Stomach (tissue), 9 donors: ENCODE measurements around the gene FAAP20. TPM values are rescaled to one million over a fixed set of nuclear protein-coding genes. Genes with fewer than 3 reads are reported as not detected.

Experiments used
- DNase-seq, 2 donors: peaks; one replicate each; pipeline versions ENCODE4 v3.0.0 to v3.0.0-alpha.2; 2013 to 2019
- H3K27ac ChIP-seq, 5 donors: fragments of 200-600 bp in 4 of 5; sonication (generic) in 4 of 5; one replicate each; pipeline ENCODE4 v1.5.1; 2013 to 2019; ENCODE audit warnings: mild to moderate bottlenecking in 1 of 5, moderate library complexity in 1 of 5
- H3K27me3 ChIP-seq, 3 donors: fragments of 200-600 bp; sonication (generic); one replicate each; pipeline ENCODE4 v1.5.1; 2017 to 2019; ENCODE audit warnings: mixed run types in 1 of 3
- H3K36me3 ChIP-seq, 4 donors: fragments of 200-600 bp; sonication (generic); 1 replicate in 3 of 4; 2 replicates in 1 of 4; pipeline ENCODE4 v1.5.1; 2016 to 2019
- H3K4me1 ChIP-seq, 4 donors: fragments of 200-600 bp; sonication (generic); one replicate each; pipeline ENCODE4 v1.5.1; 2016 to 2019
- H3K4me3 ChIP-seq, 4 donors: fragments of 200-600 bp; sonication (generic) in 3 of 4; one replicate each; pipeline ENCODE4 v1.5.1; 2016 to 2019; ENCODE audit warnings: mild to moderate bottlenecking in 1 of 4
- H3K9me3 ChIP-seq, 4 donors: fragments of 200-600 bp; sonication (generic); one replicate each; pipeline ENCODE4 v1.5.1; 2016 to 2019
- EP300 ChIP-seq: sonication (generic); formaldehyde crosslinking; IDR thresholded peaks from one replicate; pipeline ENCODE4 v1.6.1; 2017; ENCODE audit warnings: antibody characterized with exemption
- POLR2A ChIP-seq, 4 donors: fragments of 450-650 bp; IDR thresholded peaks; one replicate each; pipeline ENCODE4 v1.6.1; 2016; ENCODE audit warnings: antibody characterized with exemption in 4 of 4, control low read depth in 2 of 4, mild to moderate bottlenecking in 1 of 4, moderate library complexity in 1 of 4
- POLR2AphosphoS5 ChIP-seq, 3 donors: sonication (generic); formaldehyde crosslinking; IDR thresholded peaks; one replicate each; pipeline ENCODE4 v1.6.1; 2016; ENCODE audit warnings: antibody characterized with exemption in 3 of 3
- WGBS, 5 donors: extraction: QIAGEN DNeasy Blood & Tissue Kit in 3 of 5; methylation state at CpG; one replicate each; pipeline versions ENCODE4 v1.1.5 to v1.1.7; 2013 to 2018; 5-methylcytosine and 5-hydroxymethylcytosine counted together
- intact Hi-C: fragments of 100-400 bp; cut with DNase I; formaldehyde crosslinking; loops from one replicate; pipeline ENCODE4 v1.15.1; 2023; ENCODE audit warnings: low total_unique reads
- polyA plus RNA-seq, 3 donors: library from polyadenylated mRNA; stranded (reverse); fragments of 200-250 nt; gene quantifications; one replicate each; pipeline ENCODE4 v1.2.3, GENCODE V29; 2013
- total RNA-seq, 5 donors: library from RNA; depleted of rRNA; stranded (reverse); fragments of >200 nt; gene quantifications; one replicate each; pipeline versions ENCODE4 v1.1.0 to v1.2.3, GENCODE V29; 2014 to 2016
- TF ChIP-seq, protein P1 (sequence below), 7 experiments: fragments of 450-650 bp in 4 of 7; fragments of 200-600 bp in 3 of 7; sonication (generic) in 3 of 7; IDR thresholded peaks; one replicate each; pipeline ENCODE4 v1.5.1; 2016 to 2019; ENCODE audit warnings: antibody characterized with exemption in 7 of 7, control low read depth in 2 of 7, mild to moderate bottlenecking in 1 of 7
- donor health status: healthy with polysubstance abuse.
- donor health status: Bipolar disorder and iron deficiency.
- donor health status: healthy.

The FAAP20 gene
- total and polyA plus RNA-seq, 8 donors = 8.2 to 170 (median 67.1) TPM

DNA sequence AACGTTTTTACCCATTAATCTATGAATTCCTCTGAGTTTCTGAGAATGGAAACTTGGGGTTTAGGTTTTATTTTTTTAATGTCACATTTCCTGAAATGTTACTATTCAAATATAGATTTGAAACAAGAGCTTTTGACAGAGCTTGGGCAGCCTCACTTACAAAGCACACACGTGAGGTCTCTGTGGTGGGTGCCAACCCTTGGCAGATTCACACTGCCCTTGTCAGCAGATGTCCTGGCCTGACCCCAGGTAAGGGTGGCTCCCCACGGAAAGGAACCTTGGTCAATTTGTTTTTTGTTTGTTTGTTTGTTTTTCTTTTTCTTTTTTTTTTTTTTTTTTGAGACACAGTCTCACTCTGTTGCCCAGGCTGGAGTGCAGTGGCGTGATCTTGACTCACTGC, 53.5 kb downstream of the FAAP20 start:
- no peak overlapping the region for H3K4me3 ChIP-seq
- 74 to 82% (median 78%) methylated on average over 4 of the region's 4 CpGs for whole genome bisulfite sequencing, 5 donors
- TF ChIP-seq EP300 = no peak
- TF ChIP-seq, protein P1, sequence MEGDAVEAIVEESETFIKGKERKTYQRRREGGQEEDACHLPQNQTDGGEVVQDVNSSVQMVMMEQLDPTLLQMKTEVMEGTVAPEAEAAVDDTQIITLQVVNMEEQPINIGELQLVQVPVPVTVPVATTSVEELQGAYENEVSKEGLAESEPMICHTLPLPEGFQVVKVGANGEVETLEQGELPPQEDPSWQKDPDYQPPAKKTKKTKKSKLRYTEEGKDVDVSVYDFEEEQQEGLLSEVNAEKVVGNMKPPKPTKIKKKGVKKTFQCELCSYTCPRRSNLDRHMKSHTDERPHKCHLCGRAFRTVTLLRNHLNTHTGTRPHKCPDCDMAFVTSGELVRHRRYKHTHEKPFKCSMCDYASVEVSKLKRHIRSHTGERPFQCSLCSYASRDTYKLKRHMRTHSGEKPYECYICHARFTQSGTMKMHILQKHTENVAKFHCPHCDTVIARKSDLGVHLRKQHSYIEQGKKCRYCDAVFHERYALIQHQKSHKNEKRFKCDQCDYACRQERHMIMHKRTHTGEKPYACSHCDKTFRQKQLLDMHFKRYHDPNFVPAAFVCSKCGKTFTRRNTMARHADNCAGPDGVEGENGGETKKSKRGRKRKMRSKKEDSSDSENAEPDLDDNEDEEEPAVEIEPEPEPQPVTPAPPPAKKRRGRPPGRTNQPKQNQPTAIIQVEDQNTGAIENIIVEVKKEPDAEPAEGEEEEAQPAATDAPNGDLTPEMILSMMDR (IDR thresholded peaks at IDR 0.05) = no peak
- no peak for TF ChIP-seq POLR2AphosphoS5 (IDR thresholded peaks at IDR 0.05)
- no peak for TF ChIP-seq POLR2A (IDR thresholded peaks at IDR 0.05)
- no peak for DNase-seq
- H3K27ac ChIP-seq = no peak overlapping the region
- intact Hi-C loops = no loop called here
- H3K4me1 ChIP-seq = peaks cover 0 to 1% (median under 1%) of the 10 kb centered on the region in 4 donors
- H3K27me3 ChIP-seq = no peaks in the 10 kb centered on the region
- no peaks in the 10 kb centered on the region for H3K9me3 ChIP-seq
- peaks cover 0 to 22% (median 9%) of the 10 kb centered on the region in 4 donors for H3K36me3 ChIP-seq

Other genes starting within 250 kb of the FAAP20 start
- gene CFAP74, start 191.0 kb downstream of the FAAP20 start, total RNA-seq = under 1 TPM in 1 of 5 donors, not detected in 4; under 0.01 TPM
- not detected for gene CFAP74, start 191.0 kb downstream of the FAAP20 start, polyA plus RNA-seq
- 1 to 10 TPM in 1 of 5 donors, not detected in 4; 1.5 TPM for gene GABRD, start 175.4 kb downstream of the FAAP20 start, total RNA-seq
- under 1 TPM in 2 of 3 donors, not detected in 1; 0.50 to 0.95 TPM for gene GABRD, start 175.4 kb downstream of the FAAP20 start, polyA plus RNA-seq
- 10 to 100 TPM; 11.1 to 55.8 (median 21.3) TPM for gene PRKCZ, start 144.4 kb downstream of the FAAP20 start, total RNA-seq
- 10 to 100 TPM; 23.7 to 38.8 (median 27.3) TPM for gene PRKCZ, start 144.4 kb downstream of the FAAP20 start, polyA plus RNA-seq
- gene SKI, start 33.5 kb upstream of the FAAP20 start, total RNA-seq = 10 to 100 TPM; 18.7 to 84.0 (median 32.7) TPM
- gene SKI, start 33.5 kb upstream of the FAAP20 start, polyA plus RNA-seq = 10 to 100 TPM in 2 of 3 donors, 1 to 10 TPM in 1; 7.4 to 14.8 (median 13.9) TPM
- gene MORN1, start 196.8 kb upstream of the FAAP20 start, total RNA-seq = 10 to 100 TPM in 3 of 5 donors, 1 to 10 TPM in 2; 3.1 to 18.1 (median 15.8) TPM
- 1 to 10 TPM; 2.6 to 5.7 (median 3.7) TPM for gene MORN1, start 196.8 kb upstream of the FAAP20 start, polyA plus RNA-seq
- 10 to 100 TPM; 58.2 to 73.6 (median 69.6) TPM for gene RER1, start 197.1 kb upstream of the FAAP20 start, total RNA-seq
- 10 to 100 TPM; 38.2 to 63.8 (median 53.3) TPM for gene RER1, start 197.1 kb upstream of the FAAP20 start, polyA plus RNA-seq
- gene PEX10, start 217.8 kb upstream of the FAAP20 start, total RNA-seq = 10 to 100 TPM in 3 of 5 donors, 1 to 10 TPM in 1, under 1 TPM in 1; 0.87 to 27.2 (median 17.6) TPM
- gene PEX10, start 217.8 kb upstream of the FAAP20 start, polyA plus RNA-seq = 10 to 100 TPM; 14.8 to 16.5 (median 15.0) TPM